HepG2 (cell line): ENCODE results near the gene ZDHHC14. TPM values are rescaled to one million over a fixed set of nuclear protein-coding genes. Genes with fewer than 3 reads are reported as not detected.

ENCODE experiments used
- ATAC-seq: fragments of 200-7000 bp; cut with Tn5 transposase; 3 replicates; pipeline ENCODE4 v1.9.1; 2020; ENCODE audit warnings: mild to moderate bottlenecking, moderate library complexity
- BruUV-seq: library from RNA; stranded (reverse); fragments of 400-500 nt; replicated peaks from 2 replicates; lab custom pipeline; 2021; lab: Mats Ljungman, UMichigan
- CTCF ChIA-PET: fragments of 300-600 bp; formaldehyde crosslinking; extraction: SDS; loops from one replicate; lab custom pipeline; 2021; ENCODE audit warnings: low total read pairs, inconsistent platforms, low intra/inter-chr PET ratio; lab: Yijun Ruan, JAX
- POLR2A ChIA-PET: fragments of 350-600 bp; sonication (Branson Sonifier 250); formaldehyde crosslinking; loops from one replicate; lab custom pipeline; 2020; ENCODE audit warnings: antibody characterized with exemption, inconsistent platforms; lab: Yijun Ruan, JAX
- DNase-seq: peaks from one replicate; pipeline ENCODE4 v3.0.0-alpha.2; 2015; ENCODE audit warnings: low spot score
- FAIRE-seq: peaks from 3 replicates; lab custom pipeline; 2011; peaks lifted over from hg19 to GRCh38; lab: Jason Lieb, UNC
- H2AFZ ChIP-seq: one replicate; pipeline ENCODE4 v1.6.1; 2011; ENCODE audit warnings: low read length, inconsistent platforms
- H3K27ac ChIP-seq: fragments of 300-600 bp; 3 replicates; pipeline ENCODE4 v1.8.0; 2011; ENCODE audit warnings: mixed run types, mild to moderate bottlenecking, mixed read lengths, low read length, inconsistent platforms; ENCODE audit not compliant: insufficient read depth; ENCODE audit errors: extremely low read length
- H3K27me3 ChIP-seq, 2 experiments: fragments of 200-600 bp in 1 of 2; 2 replicates in 1 of 2; 3 replicates in 1 of 2; pipeline versions ENCODE4 v1.6.0 to v1.8.0; 2011; ENCODE audit warnings: low read length in 2 of 2, mild to moderate bottlenecking in 2 of 2, moderate library complexity in 2 of 2, inconsistent platforms in 1 of 2; ENCODE audit not compliant: insufficient read depth in 2 of 2, control insufficient read depth in 1 of 2
- H3K36me3 ChIP-seq, 2 experiments: fragments of 200-600 bp in 1 of 2; replicated peaks in 1 of 2; 2 replicates in 1 of 2; 3 replicates in 1 of 2; pipeline versions ENCODE4 v1.5.1 to v1.8.0; 2011; ENCODE audit warnings: low read length in 2 of 2, inconsistent platforms in 1 of 2; ENCODE audit not compliant: insufficient read depth in 2 of 2, control insufficient read depth in 1 of 2
- H3K4me1 ChIP-seq: 2 replicates; pipeline ENCODE4 v1.5.1; 2012; ENCODE audit warnings: low read length, inconsistent platforms; ENCODE audit not compliant: insufficient read depth
- H3K4me2 ChIP-seq: 2 replicates; pipeline ENCODE4 v1.6.0; 2011; ENCODE audit warnings: low read depth, low read length, inconsistent platforms
- H3K4me3 ChIP-seq, 3 experiments: fragments of 200-600 bp in 1 of 3; sonication (generic), shearing (Covaris generic) in 1 of 3; replicated peaks in 1 of 3; 2 replicates each; pipeline ENCODE4 v1.5.1; 2011 to 2016; ENCODE audit warnings: low read length in 3 of 3, inconsistent platforms in 2 of 3, low read depth in 2 of 3, mild to moderate bottlenecking in 2 of 3, control low read depth in 1 of 3, mixed read lengths in 1 of 3; ENCODE audit not compliant: insufficient read depth in 1 of 3
- H3K79me2 ChIP-seq: one replicate; pipeline ENCODE4 v1.6.1; 2011; ENCODE audit warnings: low read length, inconsistent platforms; ENCODE audit not compliant: insufficient read depth
- H3K9ac ChIP-seq: 2 replicates; pipeline ENCODE4 v1.6.0; 2011; ENCODE audit warnings: mild to moderate bottlenecking, low read depth, low read length, inconsistent platforms; ENCODE audit not compliant: insufficient read depth
- H3K9me3 ChIP-seq: 2 replicates; pipeline ENCODE4 v1.5.1; 2012; ENCODE audit warnings: mild to moderate bottlenecking, low read length
- H4K20me1 ChIP-seq: 2 replicates; pipeline ENCODE4 v1.6.0; 2011; ENCODE audit warnings: inconsistent platforms, mild to moderate bottlenecking, low read length, moderate library complexity; ENCODE audit not compliant: insufficient read depth
- FOXJ3 ChIP-seq: sonication (generic); formaldehyde crosslinking; IDR thresholded peaks from 2 replicates; pipeline ENCODE4 v1.4.0; 2020; ENCODE audit warnings: missing genetic modification reagents, mild to moderate bottlenecking, borderline replicate concordance
- HNRNPK ChIP-seq: fragments of 200-400 bp; formaldehyde crosslinking; IDR thresholded peaks from 2 replicates; pipeline ENCODE4 v1.6.1; 2018; ENCODE audit warnings: low read length, low read depth, moderate library complexity, mild to moderate bottlenecking; ENCODE audit not compliant: poor library complexity, severe bottlenecking
- TEAD3 ChIP-seq: optimal IDR thresholded peaks from 2 replicates; pipeline ENCODE3; 2016; ENCODE audit warnings: borderline replicate concordance
- ZIK1 ChIP-seq: sonication (generic); formaldehyde crosslinking; IDR thresholded peaks from 2 replicates; pipeline ENCODE4 v1.5.0; 2020; ENCODE audit warnings: mild to moderate bottlenecking, low read depth, missing genetic modification reagents, borderline replicate concordance
- ZNF792 ChIP-seq: IDR thresholded peaks from 2 replicates; pipeline ENCODE4 v1.6.1; 2016
- WGBS: methylation state at CpG from one replicate; pipeline ENCODE4 v1.1.6; 2017; ENCODE audit warnings: low lambda C conversion rate; 5-methylcytosine and 5-hydroxymethylcytosine counted together
- in situ Hi-C: cut with HindIII; loops from 2 replicates; pipeline ENCODE4 v1.10.0; 2017; ENCODE audit warnings: low pct_unique_long_range_greater_than_20kb; ENCODE audit not compliant: extremely low pct_ligation_motif_present
- intact Hi-C: fragments of 100-400 bp; cut with micrococcal nuclease; formaldehyde crosslinking; loops from one replicate; pipeline ENCODE4 v1.10.0; 2022; ENCODE audit not compliant: unreplicated experiment
- polyA plus RNA-seq, 8 experiments: library from polyadenylated mRNA; depleted of rRNA in 3 of 8; stranded (reverse) in 7 of 8; unstranded in 1 of 8; fragments of >200 nt; fragmentation: Illumina TruSeq in 4 of 8; extraction: Trizol in 4 of 8; gene quantifications; 2 replicates each; pipeline versions ENCODE4 v1.2.1 to v1.2.3, GENCODE V29; 2011 to 2016; ENCODE audit warnings: low read depth in 4 of 8, missing spikeins in 1 of 8, mixed read lengths in 1 of 8; ENCODE audit not compliant: insufficient read depth in 1 of 8
- total RNA-seq, 5 experiments: library from RNA; depleted of rRNA; stranded (reverse); fragments of >200 nt; fragmentation: Illumina TruSeq; extraction: Trizol; gene quantifications; 2 replicates each; pipeline ENCODE4 v1.2.3, GENCODE V29; 2016; ENCODE audit warnings: low read depth in 1 of 5
- TF ChIP-seq, protein P1 (sequence below), 2 experiments: sonication (generic) in 1 of 2; formaldehyde crosslinking in 1 of 2; IDR thresholded peaks; 2 replicates each; pipeline versions ENCODE4 v1.4.0 to v1.6.1; 2016 to 2020; ENCODE audit warnings: borderline replicate concordance in 1 of 2, low read depth in 1 of 2, mild to moderate bottlenecking in 1 of 2, missing genetic modification reagents in 1 of 2
- TF ChIP-seq, protein P2 (sequence below): sonication (generic); formaldehyde crosslinking; IDR thresholded peaks from 2 replicates; pipeline ENCODE4 v1.5.0; 2020; ENCODE audit warnings: missing genetic modification reagents

Gene ZDHHC14
- total and polyA plus RNA-seq, 2 of the 13 experiments (the other 11 are each of a cell fraction or from before 2014, with no cell fraction given) = 3.7 to 9.5 TPM

DNA sequence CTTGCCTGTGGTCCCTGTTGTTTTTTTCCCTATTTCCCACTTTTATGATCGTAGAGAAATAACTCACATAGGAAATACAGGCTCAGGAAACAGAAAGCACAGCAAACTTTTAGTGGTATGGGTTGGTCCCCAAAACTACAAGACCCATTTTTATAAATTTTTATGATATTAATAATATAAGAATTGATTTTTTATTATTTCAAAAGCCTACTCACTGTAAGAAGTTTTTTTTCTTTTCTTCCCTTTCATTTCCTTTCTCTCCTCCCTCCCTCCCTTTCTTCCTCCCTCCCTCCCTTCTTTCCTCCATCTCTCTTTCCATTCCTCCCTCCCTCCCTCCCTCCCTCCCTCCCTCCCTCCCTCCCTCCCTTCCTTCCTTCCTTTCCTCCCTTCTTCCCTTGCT is 141.5 kb downstream of the ZDHHC14 start:
- 97% methylated on average over 1 of the region's 1 CpG for WGBS
- CTCF ChIA-PET = no interaction called here
- Histone ChIP-seq H3K4me3 (no peak overlapping the region), H3K27me3 (no peaks in the 10 kb centered on the region), H3K36me3 (no peaks in the 10 kb centered on the region), H3K27ac (no peak overlapping the region), H2AFZ (no peak overlapping the region), H3K4me2 (no peak overlapping the region), H3K79me2 (no peaks in the 10 kb centered on the region), H3K4me1 (peaks cover 74% of the 10 kb centered on the region), H3K9ac (no peak overlapping the region), H3K9me3 (no peaks in the 10 kb centered on the region), H4K20me1 (no peaks in the 10 kb centered on the region)
- no peak for ATAC-seq
- intact Hi-C loops (no loop called here), in situ Hi-C loops (no loop called here)
- TF ChIP-seq ZNF792 (CRISPR knock-in tag) (no peak), ZIK1 (CRISPR knock-in tag) (no peak), HNRNPK (peak; percentile 89), FOXJ3 (no peak), TEAD3 (CRISPR knock-in tag) (no peak)
- TF ChIP-seq, protein P1, sequence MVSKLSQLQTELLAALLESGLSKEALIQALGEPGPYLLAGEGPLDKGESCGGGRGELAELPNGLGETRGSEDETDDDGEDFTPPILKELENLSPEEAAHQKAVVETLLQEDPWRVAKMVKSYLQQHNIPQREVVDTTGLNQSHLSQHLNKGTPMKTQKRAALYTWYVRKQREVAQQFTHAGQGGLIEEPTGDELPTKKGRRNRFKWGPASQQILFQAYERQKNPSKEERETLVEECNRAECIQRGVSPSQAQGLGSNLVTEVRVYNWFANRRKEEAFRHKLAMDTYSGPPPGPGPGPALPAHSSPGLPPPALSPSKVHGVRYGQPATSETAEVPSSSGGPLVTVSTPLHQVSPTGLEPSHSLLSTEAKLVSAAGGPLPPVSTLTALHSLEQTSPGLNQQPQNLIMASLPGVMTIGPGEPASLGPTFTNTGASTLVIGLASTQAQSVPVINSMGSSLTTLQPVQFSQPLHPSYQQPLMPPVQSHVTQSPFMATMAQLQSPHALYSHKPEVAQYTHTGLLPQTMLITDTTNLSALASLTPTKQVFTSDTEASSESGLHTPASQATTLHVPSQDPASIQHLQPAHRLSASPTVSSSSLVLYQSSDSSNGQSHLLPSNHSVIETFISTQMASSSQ (IDR thresholded peaks at IDR 0.05; ENCODE audit: low read depth) = no peak
- TF ChIP-seq, protein P1 (CRISPR knock-in tag; IDR thresholded peaks at IDR 0.05; ENCODE audit: borderline replicate concordance) = no peak
- TF ChIP-seq, protein P2, sequence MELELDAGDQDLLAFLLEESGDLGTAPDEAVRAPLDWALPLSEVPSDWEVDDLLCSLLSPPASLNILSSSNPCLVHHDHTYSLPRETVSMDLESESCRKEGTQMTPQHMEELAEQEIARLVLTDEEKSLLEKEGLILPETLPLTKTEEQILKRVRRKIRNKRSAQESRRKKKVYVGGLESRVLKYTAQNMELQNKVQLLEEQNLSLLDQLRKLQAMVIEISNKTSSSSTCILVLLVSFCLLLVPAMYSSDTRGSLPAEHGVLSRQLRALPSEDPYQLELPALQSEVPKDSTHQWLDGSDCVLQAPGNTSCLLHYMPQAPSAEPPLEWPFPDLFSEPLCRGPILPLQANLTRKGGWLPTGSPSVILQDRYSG = no peak
- POLR2A ChIA-PET = interaction anchor here (11.0 kb wide), 1 partner anchor 10 kb away, joined by 186 read pairs; no protein-coding TSS in a partner anchor
- DNase-seq = no peak
- BruUV-seq = no TSS peak
- FAIRE-seq = no peak
